Stimulated activated CD8-positive, alpha-beta memory T cell treated with anti-CD3 and anti-CD28 coated beads, Interleukin-7, amount 100 ng/mL, for 4 hours (primary cell): Measurements from ENCODE around the gene TRAF2.

Source experiments
- DNase-seq, 2 donors: peaks; one replicate each; pipeline ENCODE4 v3.0.0-alpha.2; 2020; ENCODE audit warnings: low read depth in 2 of 2

The TRAF2 gene

GRCh38 chr9:136913701-136914438 is 27.6 kb downstream of the TRAF2 start:
- DNase-seq, result no peak

- DNase-seq, result no peak
Observed at GRCh38 chr9:136915632-136916329, 29.5 kb downstream of the TRAF2 start.

- DNase-seq, result no peak
Observed at GRCh38 chr9:136916330-136917184, 30.2 kb downstream of the TRAF2 start.

GRCh38 chr9:136917902-136918301 is 31.6 kb downstream of the TRAF2 start:
- no peak for DNase-seq

- no peak for DNase-seq
Observed at GRCh38 chr9:136920069-136920468, 33.8 kb downstream of the TRAF2 start.

GRCh38 chr9:136920734-136921231 is 34.5 kb downstream of the TRAF2 start:
- DNase-seq, result no peak

GRCh38 chr9:136921307-136921706 is 35.0 kb downstream of the TRAF2 start:
- DNase-seq, result no peak

- DNase-seq, result no peak
Observed at GRCh38 chr9:136921718-136922117, 35.4 kb downstream of the TRAF2 start.

- no peak for DNase-seq
Observed at GRCh38 chr9:136922540-136922939, 36.2 kb downstream of the TRAF2 start.

- DNase-seq, result no peak
Observed at GRCh38 chr9:136923881-136924280, 37.6 kb downstream of the TRAF2 start.

GRCh38 chr9:136925414-136926153 is 39.3 kb downstream of the TRAF2 start:
- no peak for DNase-seq

GRCh38 chr9:136926154-136926704 is 39.9 kb downstream of the TRAF2 start:
- no peak for DNase-seq

- DNase-seq, result no peak
Observed at GRCh38 chr9:136926749-136927148, 40.4 kb downstream of the TRAF2 start.

- no peak for DNase-seq
Observed at GRCh38 chr9:136927343-136928271, 41.3 kb downstream of the TRAF2 start.

- DNase-seq, result no peak
Observed at GRCh38 chr9:136928591-136928990, 42.3 kb downstream of the TRAF2 start.

- no peak for DNase-seq
Observed at GRCh38 chr9:136930014-136930413, 43.7 kb downstream of the TRAF2 start.

- DNase-seq, result no peak
Observed at GRCh38 chr9:136931611-136932130, 45.4 kb downstream of the TRAF2 start.

- DNase-seq, result no peak
Observed at GRCh38 chr9:136934277-136934676, 48.0 kb downstream of the TRAF2 start.

GRCh38 chr9:136935651-136936050 is 49.3 kb downstream of the TRAF2 start:
- DNase-seq, result no peak

GRCh38 chr9:136936645-136937170 is 50.4 kb downstream of the TRAF2 start:
- DNase-seq, result no peak
